Fibroblast of the aortic adventitia (primary cell): ENCODE data around the gene GTF3C4. TPM values are rescaled to one million over a fixed set of nuclear protein-coding genes. Genes with fewer than 3 reads are reported as not detected.

Experiments used
- DNase-seq: peaks from one replicate; pipeline ENCODE4 v3.0.0-alpha.2; 2010; ENCODE audit warnings: low read depth
- H3K4me3 ChIP-seq: 2 replicates; pipeline ENCODE4 v1.5.1; 2011; ENCODE audit warnings: low read depth, mild to moderate bottlenecking, control low read depth, low read length, moderate library complexity
- CTCF ChIP-seq: IDR thresholded peaks from 2 replicates; pipeline ENCODE4 v1.5.1; 2011; ENCODE audit warnings: mild to moderate bottlenecking, low read length, control low read depth, inconsistent platforms; ENCODE audit not compliant: insufficient read depth
- total RNA-seq: library from RNA; depleted of rRNA; stranded (reverse); fragments of >200 nt; gene quantifications from 2 replicates; pipeline ENCODE4 v1.2.3, GENCODE V29; 2012; ENCODE audit warnings: low replicate concordance

The GTF3C4 gene
- total RNA-seq, 1 donor: 19.8 TPM

- H3K4me3 ChIP-seq: no peak overlapping the region
- no peak for TF ChIP-seq CTCF
- DNase-seq: no peak
These were observed 57.8 kb downstream of the GTF3C4 start for GRCh38 chr9:132728071-132728470.

- no peak for DNase-seq
- H3K4me3 ChIP-seq: no peak overlapping the region
- no peak for TF ChIP-seq CTCF
These were observed 58.2 kb downstream of the GTF3C4 start for GRCh38 chr9:132728497-132728896.

GRCh38 chr9:132729235-132729890 is 59.1 kb downstream of the GTF3C4 start:
- no peak for DNase-seq
- TF ChIP-seq CTCF: no peak
- H3K4me3 ChIP-seq: no peak overlapping the region

GRCh38 chr9:132730054-132731033 is 60.1 kb downstream of the GTF3C4 start:
- TF ChIP-seq CTCF: no peak
- H3K4me3 ChIP-seq: no peak overlapping the region
- DNase-seq: no peak

- TF ChIP-seq CTCF: no peak
- H3K4me3 ChIP-seq: no peak overlapping the region
- no peak for DNase-seq
These were observed 61.0 kb downstream of the GTF3C4 start for GRCh38 chr9:132731230-132731629.

- TF ChIP-seq CTCF: no peak
- no peak for DNase-seq
- no peak overlapping the region for H3K4me3 ChIP-seq
These were observed 62.3 kb downstream of the GTF3C4 start for GRCh38 chr9:132732326-132733259.
